IMR-90 (cell line): ENCODE measurements around the gene TBATA. TPM values are rescaled to one million over a fixed set of nuclear protein-coding genes. Genes with fewer than 3 reads are reported as not detected.
A peak's percentile ranks its signal among the peaks of the same experiment; 100 is the strongest.

ENCODE experiments used
- ATAC-seq: fragments of 200-7000 bp; cut with Tn5 transposase; 2 replicates; pipeline ENCODE4 v1.9.1; 2020; ENCODE audit warnings: low read depth, mild to moderate bottlenecking, moderate library complexity
- BruUV-seq: library from RNA; stranded (reverse); fragments of 400-500 nt; replicated peaks from 2 replicates; lab custom pipeline; 2021; lab: Mats Ljungman, UMichigan
- CTCF ChIA-PET: fragments of 300-600 bp; formaldehyde crosslinking; extraction: SDS; loops from one replicate; lab custom pipeline; 2021; ENCODE audit warnings: antibody characterized with exemption; lab: Yijun Ruan, JAX
- POLR2A ChIA-PET: fragments of 300-600 bp; sonication (Branson Sonifier 250); formaldehyde crosslinking; loops from one replicate; lab custom pipeline; 2022; ENCODE audit warnings: antibody characterized with exemption; ENCODE audit not compliant: unreplicated experiment; lab: Charles Lee
- DNase-seq: peaks from one replicate; pipeline ENCODE4 v3.0.0; 2013
- H2AFZ ChIP-seq: replicated peaks from 2 replicates; pipeline ENCODE3; 2013; ENCODE audit warnings: low read length, mild to moderate bottlenecking; ENCODE audit not compliant: poor library complexity
- H2AK5ac ChIP-seq: 2 replicates; pipeline ENCODE4 v1.6.1; 2013; ENCODE audit warnings: low read depth, low read length, inconsistent platforms
- H2AK9ac ChIP-seq: replicated peaks from 2 replicates; pipeline ENCODE3; 2013; ENCODE audit warnings: mild to moderate bottlenecking, low read depth, low read length, moderate library complexity; ENCODE audit not compliant: poor library complexity
- H2BK120ac ChIP-seq: 2 replicates; pipeline ENCODE4 v1.6.1; 2013; ENCODE audit warnings: low read depth, low read length, inconsistent platforms
- H2BK15ac ChIP-seq: 3 replicates; pipeline ENCODE4 v1.6.1; 2013; ENCODE audit warnings: low read depth, low read length, inconsistent platforms
- H2BK20ac ChIP-seq: 2 replicates; pipeline ENCODE4 v1.6.1; 2013; ENCODE audit warnings: low read depth, mild to moderate bottlenecking, inconsistent platforms, low read length, moderate library complexity
- H2BK5ac ChIP-seq: 2 replicates; pipeline ENCODE4 v1.6.1; 2013; ENCODE audit warnings: mild to moderate bottlenecking, low read depth, low read length, inconsistent platforms; ENCODE audit not compliant: poor library complexity, severe bottlenecking
- H3K14ac ChIP-seq: replicated peaks from 2 replicates; pipeline ENCODE4 v1.6.1; 2013; ENCODE audit warnings: low read depth, low read length, inconsistent platforms
- H3K18ac ChIP-seq: 2 replicates; pipeline ENCODE4 v1.6.1; 2013; ENCODE audit warnings: low read depth, low read length, control low read depth
- H3K23ac ChIP-seq: 2 replicates; pipeline ENCODE4 v1.6.1; 2013; ENCODE audit warnings: low read depth, low read length, inconsistent platforms
- H3K27ac ChIP-seq: 2 replicates; pipeline ENCODE4 v1.5.1; 2013; ENCODE audit warnings: mild to moderate bottlenecking, control low read depth, low read length; ENCODE audit not compliant: insufficient read depth
- H3K27me3 ChIP-seq: 2 replicates; pipeline ENCODE4 v1.6.1; 2013; ENCODE audit warnings: low read length; ENCODE audit not compliant: control insufficient read depth, insufficient read depth
- H3K36me3 ChIP-seq: 2 replicates; pipeline ENCODE4 v1.6.1; 2013; ENCODE audit warnings: low read length, mixed read lengths; ENCODE audit not compliant: control insufficient read depth, insufficient read depth
- H3K4ac ChIP-seq: 2 replicates; pipeline ENCODE4 v1.6.1; 2013; ENCODE audit warnings: low read depth, low read length, inconsistent platforms
- H3K4me1 ChIP-seq: 2 replicates; pipeline ENCODE4 v1.6.1; 2013; ENCODE audit warnings: low read length, mixed read lengths; ENCODE audit not compliant: control insufficient read depth, insufficient read depth
- H3K4me2 ChIP-seq: 2 replicates; pipeline ENCODE4 v1.6.1; 2013; ENCODE audit warnings: low read depth, mild to moderate bottlenecking, control low read depth, low read length, moderate library complexity
- H3K4me3 ChIP-seq: 2 replicates; pipeline ENCODE4 v1.5.1; 2013; ENCODE audit warnings: low read depth, mild to moderate bottlenecking, control low read depth, low read length, moderate library complexity; ENCODE audit not compliant: insufficient read depth
- H3K56ac ChIP-seq: 2 replicates; pipeline ENCODE4 v1.6.1; 2013; ENCODE audit warnings: low read length, inconsistent platforms; ENCODE audit not compliant: insufficient read depth; ENCODE audit errors: extremely low read depth
- H3K79me1 ChIP-seq, 2 experiments: 2 replicates each; pipeline ENCODE4 v1.6.1; 2013; ENCODE audit warnings: low read length in 2 of 2, inconsistent platforms in 1 of 2, low read depth in 1 of 2
- H3K9ac ChIP-seq: 2 replicates; pipeline ENCODE4 v1.6.1; 2013; ENCODE audit warnings: low read depth, low read length, control low read depth
- H3K9me1 ChIP-seq: 2 replicates; pipeline ENCODE4 v1.6.1; 2013; ENCODE audit warnings: low read length, inconsistent platforms; ENCODE audit not compliant: insufficient read depth
- H3K9me3 ChIP-seq: 2 replicates; pipeline ENCODE4 v1.6.1; 2013; ENCODE audit warnings: low read length; ENCODE audit not compliant: control insufficient read depth, insufficient read depth
- H4K20me1 ChIP-seq: 2 replicates; pipeline ENCODE4 v1.6.1; 2013; ENCODE audit warnings: low read length, inconsistent platforms; ENCODE audit not compliant: insufficient read depth
- H4K5ac ChIP-seq: 2 replicates; pipeline ENCODE4 v1.6.1; 2013; ENCODE audit warnings: mild to moderate bottlenecking, low read depth, low read length, control low read depth
- H4K8ac ChIP-seq, 2 experiments: 2 replicates each; pipeline ENCODE4 v1.6.1; 2013; ENCODE audit warnings: low read depth in 2 of 2, low read length in 2 of 2, control low read depth in 1 of 2, inconsistent platforms in 1 of 2
- H4K91ac ChIP-seq: 2 replicates; pipeline ENCODE4 v1.6.1; 2013; ENCODE audit warnings: low read depth, low read length, inconsistent platforms; ENCODE audit not compliant: insufficient read depth
- CEBPB ChIP-seq: IDR thresholded peaks from 2 replicates; pipeline ENCODE4 v1.6.1; 2012; ENCODE audit warnings: low read depth, low read length, improper control_type of control experiment
- CHD1 ChIP-seq: IDR thresholded peaks from 2 replicates; pipeline ENCODE4 v1.6.1; 2012; ENCODE audit warnings: low read depth, low read length, improper control_type of control experiment
- CTCF ChIP-seq: conservative IDR thresholded peaks from 2 replicates; pipeline ENCODE4 v1.5.1; 2012; ENCODE audit warnings: mild to moderate bottlenecking, low read depth, low read length, improper control_type of control experiment
- ELK1 ChIP-seq: fragments of 150-350 bp; IDR thresholded peaks from 2 replicates; pipeline ENCODE4 v1.6.1; 2016; ENCODE audit warnings: low read depth, mild to moderate bottlenecking, low read length, moderate library complexity, borderline replicate concordance
- FOS ChIP-seq: fragments of 150-350 bp; IDR thresholded peaks from 2 replicates; pipeline ENCODE4 v1.6.1; 2016; ENCODE audit warnings: low read depth, low read length
- MAFK ChIP-seq: IDR thresholded peaks from 2 replicates; pipeline ENCODE4 v1.6.1; 2012; ENCODE audit warnings: low read depth, low read length, improper control_type of control experiment
- MAZ ChIP-seq: IDR thresholded peaks from 2 replicates; pipeline ENCODE4 v1.6.1; 2012; ENCODE audit warnings: low read depth, mild to moderate bottlenecking, low read length, improper control_type of control experiment, moderate library complexity, borderline replicate concordance
- MXI1 ChIP-seq: IDR thresholded peaks from 2 replicates; pipeline ENCODE4 v1.6.1; 2012; ENCODE audit warnings: low read depth, mild to moderate bottlenecking, low read length, moderate library complexity, borderline replicate concordance
- NFE2L2 ChIP-seq: fragments of 150-350 bp; IDR thresholded peaks from 2 replicates; pipeline ENCODE4 v1.6.1; 2016; ENCODE audit warnings: low read depth, mild to moderate bottlenecking, low read length
- POLR2A ChIP-seq: IDR thresholded peaks from 2 replicates; pipeline ENCODE4 v1.6.1; 2012; ENCODE audit warnings: mild to moderate bottlenecking, low read depth, low read length
- RFX5 ChIP-seq: IDR thresholded peaks from 2 replicates; pipeline ENCODE4 v1.8.0; 2012; ENCODE audit warnings: low read depth, mild to moderate bottlenecking, low read length, moderate library complexity
- SMC3 ChIP-seq: fragments of 150-350 bp; IDR thresholded peaks from 2 replicates; pipeline ENCODE4 v1.6.1; 2016; ENCODE audit warnings: low read depth, mild to moderate bottlenecking, antibody characterized with exemption, low read length, moderate library complexity
- USF2 ChIP-seq: fragments of 150-350 bp; IDR thresholded peaks from 2 replicates; pipeline ENCODE4 v1.6.1; 2017; ENCODE audit warnings: mild to moderate bottlenecking, antibody characterized with exemption, low read length, low read depth
- WGBS, 2 experiments: methylation state at CpG; one replicate each; pipeline versions ENCODE4 v1.1.5 to v1.1.7; 2013; ENCODE audit warnings: missing lambda C conversion rate in 2 of 2; ENCODE audit not compliant: insufficient read length in 1 of 2; ENCODE audit errors: extremely low coverage in 2 of 2; 5-methylcytosine and 5-hydroxymethylcytosine counted together
- dilution Hi-C: fragments of 300-500 bp; cut with HindIII; formaldehyde crosslinking; loops from one replicate; pipeline ENCODE4 v1.14.3; 2018; ENCODE audit warnings: low sequenced_read_pairs; ENCODE audit not compliant: unreplicated experiment
- in situ Hi-C: fragments of 300-500 bp; cut with MboI; formaldehyde crosslinking; loops from 3 replicates; pipeline ENCODE4 v1.14.3; 2019; ENCODE audit warnings: low sequenced_read_pairs, inconsistent platforms, mixed read lengths
- intact Hi-C: fragments of 100-400 bp; cut with micrococcal nuclease; formaldehyde crosslinking; loops from 2 replicates; pipeline ENCODE4 v1.10.0; 2022
- polyA plus RNA-seq, 3 experiments: library from polyadenylated mRNA; depleted of rRNA; stranded (reverse); fragments of >200 nt; gene quantifications; 2 replicates each; pipeline ENCODE4 v1.2.3, GENCODE V29; 2012; ENCODE audit warnings: low replicate concordance in 1 of 3
- total RNA-seq: library from RNA; depleted of rRNA; stranded (reverse); fragments of >200 nt; gene quantifications from 2 replicates; pipeline ENCODE4 v1.2.3, GENCODE V29; 2012

Gene TBATA
- total and polyA plus RNA-seq, 2 of the 4 experiments (the other 2 are of a cell fraction) = not detected

GRCh38 chr10:70784471-70784870, 706 bp downstream of the TBATA start:
- H4K20me1 ChIP-seq = no peaks in the 10 kb centered on the region
- DNase-seq = peak; percentile 21
- H3K9me1 ChIP-seq = no peaks in the 10 kb centered on the region
- no peak overlapping the region for H3K14ac ChIP-seq
- ATAC-seq = no peak
- no peak overlapping the region for H2BK20ac ChIP-seq
- no peak overlapping the region for H2AK9ac ChIP-seq
- H3K9ac ChIP-seq = no peak overlapping the region
- no CpG with 5 or more reads among the region's 2 CpGs for WGBS, 2 experiments
- H2BK120ac ChIP-seq = no peak overlapping the region
- ChIA-PET CTCF (no interaction called here), POLR2A (no interaction called here)
- H3K23ac ChIP-seq = no peak overlapping the region
- H2AK5ac ChIP-seq = no peak overlapping the region
- no peak overlapping the region for H2BK5ac ChIP-seq
- H3K4me1 ChIP-seq = no peaks in the 10 kb centered on the region
- no peak overlapping the region for H3K4ac ChIP-seq
- no peaks in the 10 kb centered on the region for H3K36me3 ChIP-seq
- peaks cover 48% of the 10 kb centered on the region for H3K27me3 ChIP-seq
- H3K9me3 ChIP-seq = no peaks in the 10 kb centered on the region
- H3K18ac ChIP-seq = no peak overlapping the region
- dilution Hi-C loops = no loop called here
- H3K4me3 ChIP-seq = no peak overlapping the region
- H2BK15ac ChIP-seq = no peak overlapping the region
- no peak overlapping the region for H3K4me2 ChIP-seq
- in situ Hi-C loops = no loop called here
- no peaks in the 10 kb centered on the region for H3K79me1 ChIP-seq
- no peak overlapping the region for H2AFZ ChIP-seq
- no TSS peak for BruUV-seq
- no peak overlapping the region for H4K91ac ChIP-seq
- TF ChIP-seq FOS = no peak
- TF ChIP-seq POLR2A = no peak
- TF ChIP-seq CEBPB = no peak
- no peak for TF ChIP-seq MAFK
- no peak for TF ChIP-seq SMC3
- TF ChIP-seq RFX5 = no peak
- TF ChIP-seq USF2 = no peak
- TF ChIP-seq CTCF = no peak
- no peak for TF ChIP-seq NFE2L2
- no peak for TF ChIP-seq CHD1
- no peak for TF ChIP-seq MAZ
- no peak for TF ChIP-seq ELK1
- TF ChIP-seq MXI1 = no peak
- H3K27ac ChIP-seq = no peak overlapping the region
- intact Hi-C loops = no loop called here
- no peak overlapping the region for H4K5ac ChIP-seq
- no peak overlapping the region for H4K8ac ChIP-seq
- no peak overlapping the region for H3K56ac ChIP-seq
